Progenitor cell of endocrine pancreas (in vitro differentiated cells): ENCODE measurements around the gene ATXN7L1. TPM values are rescaled to one million over a fixed set of nuclear protein-coding genes. Genes with fewer than 3 reads are reported as not detected.

Experiments used
- DNase-seq: peaks from one replicate; pipeline ENCODE4 v3.0.0; 2021; ENCODE audit warnings: low spot score; ENCODE audit not compliant: unreplicated experiment
- H3K27ac Mint-ChIP-seq: 2 replicates; pipeline ENCODE4 v1.8.0; 2021; ENCODE audit warnings: mild to moderate bottlenecking, moderate library complexity, mixed read lengths
- H3K27me3 Mint-ChIP-seq: 2 replicates; pipeline ENCODE4 v1.8.0; 2021; ENCODE audit warnings: mixed read lengths
- H3K36me3 Mint-ChIP-seq: 2 replicates; pipeline ENCODE4 v1.8.0; 2022; ENCODE audit warnings: mixed read lengths; ENCODE audit not compliant: insufficient read depth
- H3K4me1 Mint-ChIP-seq: 2 replicates; pipeline ENCODE4 v1.8.0; 2021; ENCODE audit warnings: low read depth, mixed read lengths
- H3K4me3 Mint-ChIP-seq: 2 replicates; pipeline ENCODE4 v1.8.0; 2021; ENCODE audit warnings: low read depth, mild to moderate bottlenecking, moderate library complexity, mixed read lengths
- H3K9me3 Mint-ChIP-seq: 2 replicates; pipeline ENCODE4 v1.8.0; 2021; ENCODE audit warnings: low read depth, mixed read lengths
- CTCF ChIP-seq: fragments of 200-600 bp; sonication (generic); IDR thresholded peaks from one replicate; pipeline ENCODE4 v1.5.0; 2021; ENCODE audit warnings: antibody characterized with exemption, mild to moderate bottlenecking; ENCODE audit not compliant: unreplicated experiment
- total RNA-seq: library from RNA; stranded (reverse); gene quantifications from 2 replicates; pipeline ENCODE4 v1.2.1, GENCODE V29; 2021

ATXN7L1 gene
- total RNA-seq, 1 donor from 2014 or later, result 18.3 TPM

GRCh38 chr7:105734233-105734632, 142.2 kb downstream of the ATXN7L1 start:
- no peaks in the 10 kb centered on the region for H3K27me3 Mint-ChIP-seq
- no peak for TF ChIP-seq CTCF
- no peaks in the 10 kb centered on the region for H3K9me3 Mint-ChIP-seq
- DNase-seq, result no peak
- H3K36me3 Mint-ChIP-seq, result no peaks in the 10 kb centered on the region
- H3K4me3 Mint-ChIP-seq, result no peak overlapping the region
- H3K27ac Mint-ChIP-seq, result no peak overlapping the region
- H3K4me1 Mint-ChIP-seq, result peaks cover 10% of the 10 kb centered on the region

- Mint-ChIP-seq H3K27me3 (no peaks in the 10 kb centered on the region), H3K36me3 (no peaks in the 10 kb centered on the region), H3K27ac (no peak overlapping the region), H3K4me3 (no peak overlapping the region), H3K9me3 (no peaks in the 10 kb centered on the region), H3K4me1 (peaks cover 10% of the 10 kb centered on the region)
- DNase-seq, result no peak
- no peak for TF ChIP-seq CTCF
These were observed 145.4 kb downstream of the ATXN7L1 start for GRCh38 chr7:105731042-105731441.

- Mint-ChIP-seq H3K27me3 (no peaks in the 10 kb centered on the region), H3K4me3 (no peak overlapping the region), H3K27ac (no peak overlapping the region), H3K9me3 (no peaks in the 10 kb centered on the region), H3K36me3 (no peaks in the 10 kb centered on the region), H3K4me1 (no peaks in the 10 kb centered on the region)
- TF ChIP-seq CTCF, result no peak
- no peak for DNase-seq
These were observed 148.4 kb downstream of the ATXN7L1 start for GRCh38 chr7:105728028-105728427.

- Mint-ChIP-seq H3K27me3 (no peaks in the 10 kb centered on the region), H3K27ac (no peak overlapping the region), H3K4me3 (no peak overlapping the region), H3K9me3 (no peaks in the 10 kb centered on the region), H3K4me1 (no peaks in the 10 kb centered on the region), H3K36me3 (no peaks in the 10 kb centered on the region)
- DNase-seq, result no peak
- no peak for TF ChIP-seq CTCF
These were observed 151.7 kb downstream of the ATXN7L1 start for GRCh38 chr7:105724688-105725087.

GRCh38 chr7:105723572-105723971, 152.8 kb downstream of the ATXN7L1 start:
- Mint-ChIP-seq H3K36me3 (no peaks in the 10 kb centered on the region), H3K27me3 (no peaks in the 10 kb centered on the region), H3K4me1 (peaks cover 5% of the 10 kb centered on the region), H3K9me3 (no peaks in the 10 kb centered on the region), H3K27ac (peak overlapping the region; percentile 20), H3K4me3 (no peak overlapping the region)
- DNase-seq, result no peak
- TF ChIP-seq CTCF, result no peak
